Fibroblast of lung (primary cell): ENCODE data around the gene OSTN. TPM values are rescaled to one million over a fixed set of nuclear protein-coding genes. Genes with fewer than 3 reads are reported as not detected.
"Not testable (repeated sequence)": the region's sequence is repeated elsewhere in the genome, so short reads cannot be mapped to it uniquely, and the experiment has no call there.

ENCODE experiments used
- DNase-seq, 2 donors: peaks; one replicate each; pipeline versions ENCODE4 v3.0.0 to v3.0.0-alpha.2; 2010; ENCODE audit warnings: low read depth in 2 of 2
- H2AFZ ChIP-seq: 2 replicates; pipeline ENCODE4 v1.5.1; 2012; ENCODE audit warnings: low read length, control low read depth, inconsistent platforms
- H3K27ac ChIP-seq: 2 replicates; pipeline ENCODE4 v1.5.1; 2011; ENCODE audit warnings: low read length, control low read depth; ENCODE audit not compliant: insufficient read depth
- H3K27me3 ChIP-seq: 2 replicates; pipeline ENCODE4 v1.5.1; 2011; ENCODE audit warnings: mild to moderate bottlenecking, low read length; ENCODE audit not compliant: control insufficient read depth, insufficient read depth
- H3K36me3 ChIP-seq: 2 replicates; pipeline ENCODE4 v1.5.1; 2011; ENCODE audit warnings: low read length; ENCODE audit not compliant: control insufficient read depth, insufficient read depth
- H3K4me1 ChIP-seq: 2 replicates; pipeline ENCODE4 v1.5.1; 2011; ENCODE audit warnings: low read length; ENCODE audit not compliant: control insufficient read depth, insufficient read depth; ENCODE audit errors: extremely low read depth
- H3K4me2 ChIP-seq: 2 replicates; pipeline ENCODE4 v1.5.1; 2011; ENCODE audit warnings: low read length, control low read depth; ENCODE audit not compliant: insufficient read depth; ENCODE audit errors: extremely low read depth
- H3K4me3 ChIP-seq, 4 experiments: fragments of 200-600 bp in 1 of 4; sonication (generic) in 1 of 4; replicated peaks in 1 of 4; 2 replicates each; pipeline ENCODE4 v1.5.1; 2011 to 2016; ENCODE audit warnings: low read length in 4 of 4, low read depth in 3 of 4, mild to moderate bottlenecking in 3 of 4, control low read depth in 2 of 4, inconsistent platforms in 1 of 4, mixed read lengths in 1 of 4; ENCODE audit not compliant: insufficient read depth in 1 of 4; ENCODE audit errors: control extremely low read depth in 1 of 4
- H3K79me2 ChIP-seq: 2 replicates; pipeline ENCODE4 v1.5.1; 2012; ENCODE audit warnings: mild to moderate bottlenecking, low read length, inconsistent platforms; ENCODE audit not compliant: control insufficient read depth, insufficient read depth
- H3K9ac ChIP-seq: 2 replicates; pipeline ENCODE4 v1.5.1; 2011; ENCODE audit warnings: mild to moderate bottlenecking, low read length, control low read depth; ENCODE audit not compliant: insufficient read depth
- H3K9me3 ChIP-seq: 2 replicates; pipeline ENCODE4 v1.5.1; 2012; ENCODE audit warnings: low read depth, low read length; ENCODE audit not compliant: control insufficient read depth, insufficient read depth
- H4K20me1 ChIP-seq: 2 replicates; pipeline ENCODE4 v1.5.1; 2011; ENCODE audit warnings: low read length; ENCODE audit not compliant: control insufficient read depth, insufficient read depth; ENCODE audit errors: extremely low read depth
- EZH2 ChIP-seq: IDR thresholded peaks from 2 replicates; pipeline ENCODE4 v1.5.1; 2012; ENCODE audit warnings: low read length, control low read depth, mild to moderate bottlenecking; ENCODE audit errors: missing control alignments
- polyA plus RNA-seq, 2 donors: library from polyadenylated mRNA; depleted of rRNA in 1 of 2; stranded (reverse) in 1 of 2; unstranded in 1 of 2; fragments of >200 nt; gene quantifications; 2 replicates each; pipeline ENCODE4 v1.2.1, GENCODE V29; 2011 to 2012; ENCODE audit warnings: missing spikeins in 1 of 2
- total RNA-seq: library from RNA; depleted of rRNA; stranded (reverse); fragments of >200 nt; gene quantifications from 2 replicates; pipeline ENCODE4 v1.2.1, GENCODE V29; 2014
- TF ChIP-seq, protein P1 (sequence below), 2 donors: IDR thresholded peaks in 1 of 2; conservative IDR thresholded peaks in 1 of 2; 1 replicate in 1 of 2; 2 replicates in 1 of 2; pipeline ENCODE4 v1.5.1; 2011 to 2012; ENCODE audit warnings: low read length in 2 of 2, control low read depth in 1 of 2, inconsistent platforms in 1 of 2, low read depth in 1 of 2, mild to moderate bottlenecking in 1 of 2

The OSTN gene
- total and polyA plus RNA-seq, 2 donors (not counting 1 experiment from before 2014, with no cell fraction given): 0.34 to 31.9 TPM

GRCh38 chr3:191175102-191175501, 23.9 kb upstream of the OSTN start:
- Histone ChIP-seq H2AFZ (no peak overlapping the region), H3K79me2 (no peaks in the 10 kb centered on the region), H3K4me2 (no peak overlapping the region), H3K27ac (no peak overlapping the region), H3K9me3 (no peaks in the 10 kb centered on the region), H3K4me3 (no peak overlapping the region), H4K20me1 (no peaks in the 10 kb centered on the region), H3K4me1 (no peaks in the 10 kb centered on the region), H3K9ac (no peak overlapping the region), H3K27me3 (no peaks in the 10 kb centered on the region), H3K36me3 (no peaks in the 10 kb centered on the region)
- DNase-seq: no peak
- TF ChIP-seq EZH2: no peak
- TF ChIP-seq, protein P1, sequence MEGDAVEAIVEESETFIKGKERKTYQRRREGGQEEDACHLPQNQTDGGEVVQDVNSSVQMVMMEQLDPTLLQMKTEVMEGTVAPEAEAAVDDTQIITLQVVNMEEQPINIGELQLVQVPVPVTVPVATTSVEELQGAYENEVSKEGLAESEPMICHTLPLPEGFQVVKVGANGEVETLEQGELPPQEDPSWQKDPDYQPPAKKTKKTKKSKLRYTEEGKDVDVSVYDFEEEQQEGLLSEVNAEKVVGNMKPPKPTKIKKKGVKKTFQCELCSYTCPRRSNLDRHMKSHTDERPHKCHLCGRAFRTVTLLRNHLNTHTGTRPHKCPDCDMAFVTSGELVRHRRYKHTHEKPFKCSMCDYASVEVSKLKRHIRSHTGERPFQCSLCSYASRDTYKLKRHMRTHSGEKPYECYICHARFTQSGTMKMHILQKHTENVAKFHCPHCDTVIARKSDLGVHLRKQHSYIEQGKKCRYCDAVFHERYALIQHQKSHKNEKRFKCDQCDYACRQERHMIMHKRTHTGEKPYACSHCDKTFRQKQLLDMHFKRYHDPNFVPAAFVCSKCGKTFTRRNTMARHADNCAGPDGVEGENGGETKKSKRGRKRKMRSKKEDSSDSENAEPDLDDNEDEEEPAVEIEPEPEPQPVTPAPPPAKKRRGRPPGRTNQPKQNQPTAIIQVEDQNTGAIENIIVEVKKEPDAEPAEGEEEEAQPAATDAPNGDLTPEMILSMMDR (conservative IDR thresholded peaks at IDR 0.05 in 1 of 2, IDR thresholded peaks at IDR 0.05 in 1 of 2; ENCODE audit: low read depth in 1 of 2, low read length in 2 of 2): no peak

- DNase-seq: no peak
These were observed 22.8 kb upstream of the OSTN start for GRCh38 chr3:191176038-191176785.

DNA sequence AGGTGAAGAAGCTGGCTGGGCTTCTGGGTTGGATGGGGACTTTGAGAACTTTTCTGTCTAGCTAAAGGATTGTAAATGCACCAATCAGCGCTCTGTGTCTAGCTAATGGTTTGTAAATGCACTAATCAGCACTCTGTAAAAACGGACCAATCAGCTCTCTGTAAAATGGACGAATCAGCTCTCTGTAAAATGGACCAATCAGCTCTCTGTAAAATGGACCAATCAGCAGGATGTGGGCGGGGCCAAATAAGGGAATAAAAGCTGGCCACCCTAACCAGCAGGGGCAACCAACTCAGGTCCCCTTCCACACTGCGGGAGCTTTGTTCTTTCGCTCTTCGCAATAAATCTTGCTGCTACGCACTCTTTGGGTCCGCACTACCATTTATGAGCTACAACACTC, 13.7 kb upstream of the OSTN start:
- not testable (repeated sequence) for H3K4me2 ChIP-seq, H3K27me3 ChIP-seq, H3K4me1 ChIP-seq, H3K36me3 ChIP-seq, H3K27ac ChIP-seq, H3K4me3 ChIP-seq, H3K9me3 ChIP-seq, DNase-seq, H3K79me2 ChIP-seq, H2AFZ ChIP-seq, H4K20me1 ChIP-seq, H3K9ac ChIP-seq

More at GRCh38 chr3:191176038-191176785, 22.8 kb upstream of the OSTN start:
- no peak overlapping the region for H3K4me3 ChIP-seq
- no peak overlapping the region for H3K27ac ChIP-seq
- H3K36me3 ChIP-seq: no peaks in the 10 kb centered on the region
- no peak overlapping the region for H3K9ac ChIP-seq
- TF ChIP-seq EZH2: no peak
- TF ChIP-seq, protein P1 (conservative IDR thresholded peaks at IDR 0.05 in 1 of 2, IDR thresholded peaks at IDR 0.05 in 1 of 2; ENCODE audit: low read depth in 1 of 2, low read length in 2 of 2): no peak
- no peak overlapping the region for H2AFZ ChIP-seq
- no peaks in the 10 kb centered on the region for H3K27me3 ChIP-seq
- H4K20me1 ChIP-seq: no peaks in the 10 kb centered on the region
- no peaks in the 10 kb centered on the region for H3K4me1 ChIP-seq
- H3K79me2 ChIP-seq: no peaks in the 10 kb centered on the region
- H3K9me3 ChIP-seq: no peaks in the 10 kb centered on the region
- no peak overlapping the region for H3K4me2 ChIP-seq

- not testable (repeated sequence) for H4K20me1 ChIP-seq, H3K9ac ChIP-seq, H3K79me2 ChIP-seq, H3K4me1 ChIP-seq, H3K9me3 ChIP-seq, H3K4me2 ChIP-seq, H3K27me3 ChIP-seq, H2AFZ ChIP-seq, H3K27ac ChIP-seq, H3K4me3 ChIP-seq, DNase-seq, H3K36me3 ChIP-seq
These were observed 10.8 kb upstream of the OSTN start for GRCh38 chr3:191188246-191188645.

- not testable (repeated sequence) for H3K4me2 ChIP-seq, H2AFZ ChIP-seq, H4K20me1 ChIP-seq, H3K27ac ChIP-seq, H3K4me3 ChIP-seq, H3K79me2 ChIP-seq, H3K4me1 ChIP-seq, H3K27me3 ChIP-seq, H3K9me3 ChIP-seq, DNase-seq, H3K36me3 ChIP-seq, H3K9ac ChIP-seq
These were observed 6.8 kb upstream of the OSTN start for GRCh38 chr3:191192270-191192669.
